ENCODE measurements around the gene OVOL1. TPM values are rescaled to one million over a fixed set of nuclear protein-coding genes. Genes with fewer than 3 reads are reported as not detected.

Gene OVOL1
- total and polyA plus RNA-seq, 12 donors: 0.07 TPM; not detected in 11

DNA sequence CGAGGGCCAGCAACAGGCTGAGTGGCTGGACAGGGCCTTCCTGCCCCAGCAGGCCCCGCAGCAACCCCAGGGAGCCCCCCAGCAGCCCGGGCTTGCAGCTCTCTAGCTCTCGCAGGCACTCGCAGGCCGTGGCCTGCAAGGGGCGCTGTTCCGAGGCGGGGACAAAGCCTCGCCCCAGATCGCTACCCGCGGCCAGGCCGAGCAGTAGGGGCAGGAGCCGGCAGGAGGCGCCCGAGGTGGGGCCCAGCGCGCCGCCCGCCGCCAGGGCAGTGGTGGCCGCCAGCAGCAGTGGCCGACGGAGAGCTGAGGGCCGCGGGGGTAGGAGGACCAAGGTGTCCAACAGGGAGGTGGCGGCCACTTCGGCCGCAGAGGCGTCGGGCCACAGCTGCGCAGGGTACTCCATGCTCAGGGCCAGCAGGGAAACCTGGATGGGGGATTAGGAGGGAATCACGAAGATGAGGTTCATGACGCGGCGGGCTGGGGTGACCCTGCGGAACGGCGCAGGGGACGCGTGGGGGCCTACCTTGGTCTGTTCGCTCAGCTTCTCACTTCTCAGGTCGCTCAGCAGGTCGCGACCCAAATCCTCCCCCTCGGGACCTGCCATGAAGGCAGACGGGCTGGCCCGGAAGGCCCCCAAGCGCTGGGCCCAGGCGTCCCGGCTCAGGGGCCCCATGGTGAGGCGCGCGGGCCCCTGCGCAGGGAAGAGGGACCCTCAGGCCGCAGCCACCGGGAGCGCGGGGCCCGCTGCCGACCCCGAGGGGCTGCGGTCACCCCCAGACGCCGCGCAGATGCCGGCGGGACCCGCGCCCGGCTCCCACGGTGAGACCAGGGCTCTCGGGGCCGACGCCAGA is 6.7 kb upstream of the OVOL1 start:
- Histone ChIP-seq H3K27me3 (peaks cover 3% of the 10 kb centered on the region), H3K9me3 (replicated peaks in 1 of 3) (no peaks in the 10 kb centered on the region), H3K36me3 (replicated peaks in 1 of 2) (peaks cover 0 to 18% of the 10 kb centered on the region in 2 donors), H3K4me3 (peak overlapping the region; percentile 21 to 87 (median 73)), H3K4me1 (replicated peaks in 1 of 2) (peaks cover 8 to 15% of the 10 kb centered on the region in 2 donors), H3K27ac (peak overlapping the region in 4 of 5 donors; percentile 64 to 75 (median 68))
- peak; percentile 53 to 60 for TF ChIP-seq POLR2A (IDR thresholded peaks at IDR 0.05)
- TF ChIP-seq CTCF (IDR thresholded peaks at IDR 0.05): peak; percentile 79 to 96 (median 87)
- DNase-seq: peak; percentile 75 to 87 (median 80)
- intact Hi-C loops (cut with DNase I): loop anchor here (1.0 to 5.0 kb wide), 3 partner anchors 37 to 68 kb away; partner anchors contain the start of gene KAT5 (in 1 of the 2)
- 0 to 60% (median 4%) methylated on average over 1 to 76 of the region's 76 CpGs for WGBS, 4 donors

GRCh38 chr11:65780770-65781151 is 6.1 kb upstream of the OVOL1 start, which contains the start of gene AP5B1:
Gene AP5B1 (minus strand): TSS chr11:65780976. CDS start chr11:65780591, 385 bp downstream.
- no peak for TF ChIP-seq CTCF (IDR thresholded peaks at IDR 0.05)
- peak; percentile 49 to 55 for TF ChIP-seq POLR2A (IDR thresholded peaks at IDR 0.05)
- Histone ChIP-seq H3K27me3 (peaks cover 9% of the 10 kb centered on the region), H3K4me1 (replicated peaks in 1 of 2) (peaks cover 8 to 15% of the 10 kb centered on the region in 2 donors), H3K4me3 (peak within 1 kb of the TSS; percentile 21 to 87 (median 73)), H3K36me3 (replicated peaks in 1 of 2) (peaks cover 0 to 18% of the 10 kb centered on the region in 2 donors), H3K27ac (peak within 1 kb of the TSS in 4 of 5 donors; percentile 64 to 75 (median 68)), H3K9me3 (replicated peaks in 1 of 3) (no peaks in the 10 kb centered on the region)
- WGBS, 4 donors: 1 to 3% (median 1%) methylated on average over 7 to 58 of the region's 59 CpGs; no CpG with 5 or more reads in 1 of the 4 donors
- peak in 6 of 7 donors; percentile 41 to 75 (median 55) for DNase-seq
- intact Hi-C loops (cut with DNase I): loop anchor here (1.0 to 5.0 kb wide), 3 partner anchors 37 to 68 kb away; partner anchors contain the start of gene KAT5 (in 1 of the 2)

GRCh38 chr11:65781152-65781961 is 5.5 kb upstream of the OVOL1 start:
- no peaks in the 10 kb centered on the region for H3K9me3 ChIP-seq (replicated peaks in 1 of 3)
- H3K4me1 ChIP-seq (replicated peaks in 1 of 2): peaks cover 8 to 16% of the 10 kb centered on the region in 2 donors
- peak overlapping the region in 1 of 5 donors; percentile 75 for H3K27ac ChIP-seq
- intact Hi-C loops (cut with DNase I): loop anchor here (5.0 kb wide), 2 partner anchors 36 to 69 kb away; partner anchors contain the start of gene KAT5 (in 1 of the 2)
- peak overlapping the region in 1 of 4 donors; percentile 87 for H3K4me3 ChIP-seq
- TF ChIP-seq CTCF (IDR thresholded peaks at IDR 0.05) (peak in 3 of 6 experiments; percentile 19 to 61 (median 37)), POLR2A (IDR thresholded peaks at IDR 0.05) (no peak)
- DNase-seq: peak in 2 of 7 donors; percentile 37 to 41
- H3K36me3 ChIP-seq (replicated peaks in 1 of 2): peaks cover 0 to 18% of the 10 kb centered on the region in 2 donors
- H3K27me3 ChIP-seq: peaks cover 15% of the 10 kb centered on the region
- WGBS, 4 donors: 3 to 18% (median 15%) methylated on average over 23 to 83 of the region's 83 CpGs; no CpG with 5 or more reads in 1 of the 4 donors

Data from adrenal gland (tissue), 12 donors.